Cardiac muscle cell (in vitro differentiated cells and primary cell): ENCODE measurements around the gene C2CD4C. TPM values are rescaled to one million over a fixed set of nuclear protein-coding genes. Genes with fewer than 3 reads are reported as not detected.

Experiments
- DNase-seq, 2 donors: peaks; one replicate each; pipeline versions ENCODE4 v3.0.0 to v3.0.0-alpha.2; 2010 to 2017; ENCODE audit warnings: low read depth in 1 of 2, low spot score in 1 of 2
- H3K27ac ChIP-seq: fragments of 200-600 bp; sonication (generic); 2 replicates; pipeline ENCODE4 v1.5.1; 2016
- H3K27me3 ChIP-seq: fragments of 200-600 bp; sonication (generic); 2 replicates; pipeline ENCODE4 v1.6.0; 2016; ENCODE audit warnings: control low read depth
- H3K36me3 ChIP-seq: fragments of 200-600 bp; sonication (generic); 2 replicates; pipeline ENCODE4 v1.5.1; 2016; ENCODE audit warnings: control low read depth
- H3K4me1 ChIP-seq: fragments of 200-600 bp; sonication (generic); 2 replicates; pipeline ENCODE4 v1.8.1; 2017; ENCODE audit warnings: low read depth, mild to moderate bottlenecking, mixed run types
- H3K4me3 ChIP-seq: fragments of 200-600 bp; sonication (generic); 2 replicates; pipeline ENCODE4 v1.5.1; 2016; ENCODE audit warnings: mild to moderate bottlenecking
- H3K9me3 ChIP-seq: fragments of 200-600 bp; sonication (generic); 2 replicates; pipeline ENCODE4 v1.5.1; 2017; ENCODE audit warnings: low read depth, mild to moderate bottlenecking, control low read depth
- polyA plus RNA-seq: library from polyadenylated mRNA; unstranded; fragments of >200 nt; fragmentation: Nextera tagmentation; extraction: Ambion mirVana; gene quantifications from 2 replicates; pipeline ENCODE4 v1.2.1, GENCODE V29; 2016
- total RNA-seq: library from RNA; depleted of rRNA; stranded (reverse); fragments of >200 nt; gene quantifications from 2 replicates; pipeline ENCODE4 v1.2.3, GENCODE V29; 2016
- TF ChIP-seq, protein P1 (sequence below): IDR thresholded peaks from 2 replicates; pipeline ENCODE4 v1.5.1; 2012; ENCODE audit warnings: low read depth, mild to moderate bottlenecking, low read length

Gene C2CD4C
- total and polyA plus RNA-seq, 2 experiments from 2014 or later = 3.4 to 4.1 TPM

DNA sequence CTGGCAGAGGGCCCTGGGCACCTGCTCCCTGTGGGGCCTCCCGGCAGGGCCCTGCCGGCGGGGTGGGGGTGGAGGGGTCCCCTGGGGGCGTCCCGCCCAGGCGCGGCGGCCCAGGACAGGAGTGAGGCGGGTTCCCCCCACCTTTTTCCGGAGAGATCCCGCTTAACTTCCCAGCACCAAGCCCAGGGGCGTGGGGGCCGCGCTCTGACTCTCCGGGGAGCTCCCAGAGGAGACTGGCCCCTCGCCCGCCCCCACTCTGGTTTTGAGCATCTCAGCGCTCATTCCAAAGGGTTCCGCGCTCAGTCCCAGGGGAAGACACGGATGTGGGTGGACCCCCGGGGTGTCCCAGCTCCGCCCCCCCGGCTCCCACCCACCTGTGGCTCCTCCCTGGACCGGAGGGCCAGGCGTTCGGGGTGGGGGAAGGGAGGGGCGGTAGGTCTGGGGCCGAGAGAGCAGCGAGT, 476 bp downstream of the C2CD4C start:
- Histone ChIP-seq H3K4me3 (peak overlapping the region; percentile 81), H3K27ac (no peak overlapping the region), H3K9me3 (no peaks in the 10 kb centered on the region), H3K4me1 (peaks cover 3% of the 10 kb centered on the region), H3K36me3 (no peaks in the 10 kb centered on the region), H3K27me3 (peaks cover 19% of the 10 kb centered on the region)
- TF ChIP-seq, protein P1, sequence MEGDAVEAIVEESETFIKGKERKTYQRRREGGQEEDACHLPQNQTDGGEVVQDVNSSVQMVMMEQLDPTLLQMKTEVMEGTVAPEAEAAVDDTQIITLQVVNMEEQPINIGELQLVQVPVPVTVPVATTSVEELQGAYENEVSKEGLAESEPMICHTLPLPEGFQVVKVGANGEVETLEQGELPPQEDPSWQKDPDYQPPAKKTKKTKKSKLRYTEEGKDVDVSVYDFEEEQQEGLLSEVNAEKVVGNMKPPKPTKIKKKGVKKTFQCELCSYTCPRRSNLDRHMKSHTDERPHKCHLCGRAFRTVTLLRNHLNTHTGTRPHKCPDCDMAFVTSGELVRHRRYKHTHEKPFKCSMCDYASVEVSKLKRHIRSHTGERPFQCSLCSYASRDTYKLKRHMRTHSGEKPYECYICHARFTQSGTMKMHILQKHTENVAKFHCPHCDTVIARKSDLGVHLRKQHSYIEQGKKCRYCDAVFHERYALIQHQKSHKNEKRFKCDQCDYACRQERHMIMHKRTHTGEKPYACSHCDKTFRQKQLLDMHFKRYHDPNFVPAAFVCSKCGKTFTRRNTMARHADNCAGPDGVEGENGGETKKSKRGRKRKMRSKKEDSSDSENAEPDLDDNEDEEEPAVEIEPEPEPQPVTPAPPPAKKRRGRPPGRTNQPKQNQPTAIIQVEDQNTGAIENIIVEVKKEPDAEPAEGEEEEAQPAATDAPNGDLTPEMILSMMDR = no peak
- peak in 1 of 2 donors; percentile 20 for DNase-seq

DNA sequence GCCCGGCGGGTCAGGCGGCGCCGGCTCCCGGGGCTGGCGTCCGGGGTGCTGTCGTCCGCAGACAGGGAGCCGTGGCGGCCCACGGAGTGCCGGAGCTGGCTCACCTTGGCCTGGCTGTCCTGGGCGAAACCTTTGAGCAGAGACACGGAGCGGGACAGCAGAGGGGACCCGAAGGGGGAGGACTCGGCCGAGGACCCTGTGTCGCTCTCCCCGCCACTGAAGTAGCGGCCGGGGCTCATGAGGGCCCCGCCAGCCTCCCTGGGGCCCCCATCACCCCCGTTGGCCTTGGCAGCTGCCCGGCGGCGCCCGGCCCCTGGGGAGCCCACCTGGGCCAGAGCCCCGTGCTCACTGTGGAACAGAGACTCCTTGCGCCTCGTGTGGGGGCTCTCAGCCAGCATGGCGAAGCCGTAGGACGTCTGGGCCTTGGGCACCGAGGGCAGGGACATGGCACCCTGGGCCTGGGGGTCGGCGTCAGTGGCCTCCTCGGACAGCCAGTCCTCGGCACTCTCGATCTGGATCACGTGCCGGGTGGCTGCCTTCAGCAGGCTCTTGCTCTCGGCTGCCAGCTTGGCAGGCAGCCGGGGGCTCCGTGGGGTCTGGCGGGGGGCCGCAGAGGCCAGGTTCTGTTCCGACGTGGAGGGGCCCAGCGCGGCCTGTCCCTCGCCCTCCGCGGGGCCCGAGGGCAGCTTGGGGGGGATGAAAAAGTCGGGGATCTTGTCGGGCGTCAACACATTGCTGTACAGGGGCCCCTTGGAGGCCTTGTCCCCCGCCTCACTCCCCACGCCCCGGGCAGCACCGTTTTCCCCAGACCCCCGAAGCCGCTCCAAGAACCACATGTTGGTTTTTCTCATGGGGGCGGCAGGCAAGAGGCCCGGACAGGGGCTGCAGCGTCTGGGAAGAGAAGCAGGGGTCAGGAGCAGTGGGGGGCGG, 1.2 kb downstream of the C2CD4C start:
- no peaks in the 10 kb centered on the region for H3K36me3 ChIP-seq
- TF ChIP-seq, protein P1 = no peak
- peaks cover 19% of the 10 kb centered on the region for H3K27me3 ChIP-seq
- no peaks in the 10 kb centered on the region for H3K9me3 ChIP-seq
- H3K27ac ChIP-seq = no peak overlapping the region
- no peak overlapping the region for H3K4me3 ChIP-seq
- DNase-seq = no peak
- peaks cover 3% of the 10 kb centered on the region for H3K4me1 ChIP-seq

DNA sequence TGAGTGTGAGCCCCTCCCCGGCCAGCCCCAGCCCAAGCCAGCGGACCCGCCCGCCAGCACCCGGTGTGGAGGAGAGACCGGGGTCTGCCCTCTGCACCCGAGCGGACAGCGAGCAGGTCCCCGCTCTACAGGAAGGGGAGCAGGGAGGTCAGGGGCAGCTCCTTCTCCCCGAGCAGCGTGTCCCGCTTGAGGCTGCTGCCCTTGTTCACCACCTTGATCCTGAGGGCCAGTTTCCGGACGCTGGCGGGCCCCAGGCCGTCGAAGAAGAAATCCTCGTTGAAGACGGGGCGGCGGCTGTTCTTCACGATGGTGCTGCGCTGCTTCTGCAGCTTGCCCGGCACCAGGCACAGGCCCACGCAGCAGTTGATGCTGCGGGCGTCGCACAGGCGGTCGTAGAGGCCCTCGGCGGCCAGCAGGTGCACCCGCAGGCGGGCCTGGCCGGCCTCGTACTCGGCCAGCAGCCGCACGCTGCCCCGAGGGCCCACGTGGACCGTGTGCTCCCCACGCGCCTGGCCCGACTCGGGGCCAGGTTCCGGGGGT, 1.9 kb downstream of the C2CD4C start:
- Histone ChIP-seq H3K27ac (no peak overlapping the region), H3K4me1 (peaks cover 3% of the 10 kb centered on the region), H3K36me3 (no peaks in the 10 kb centered on the region), H3K27me3 (peaks cover 19% of the 10 kb centered on the region), H3K9me3 (no peaks in the 10 kb centered on the region), H3K4me3 (no peak overlapping the region)
- TF ChIP-seq, protein P1 = no peak
- DNase-seq = no peak

DNA sequence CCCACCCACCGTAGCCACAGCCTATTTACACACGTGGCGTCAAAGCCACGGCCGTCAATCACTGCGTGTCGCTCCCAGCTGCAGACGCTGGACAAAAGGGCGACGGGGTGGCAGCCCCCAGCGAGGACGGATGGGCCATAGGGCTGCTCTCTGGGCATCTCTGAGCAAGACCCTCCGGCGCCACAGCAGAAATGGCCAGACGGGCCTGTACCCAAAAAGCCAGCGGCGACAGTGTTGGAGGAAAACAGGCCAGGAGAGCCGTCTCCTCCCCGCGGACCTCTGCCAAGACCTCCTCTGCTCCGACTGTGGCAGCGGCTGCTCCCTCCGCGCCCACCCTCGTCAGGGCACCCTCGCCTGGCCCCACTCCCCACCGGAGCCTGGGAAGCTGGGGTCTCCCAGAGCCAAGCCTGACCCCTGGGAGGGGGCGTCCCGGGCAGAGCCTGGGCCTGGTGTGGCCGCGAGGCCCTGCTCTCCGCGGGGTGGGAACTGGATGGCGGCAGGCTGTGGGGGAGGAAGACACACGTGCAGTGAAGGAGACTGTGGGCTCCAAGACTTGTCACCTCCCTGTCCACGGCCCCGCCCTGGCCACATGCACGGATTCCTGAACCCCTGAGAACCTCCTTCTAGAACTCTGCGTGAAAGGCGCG, 2.7 kb downstream of the C2CD4C start:
- Histone ChIP-seq H3K36me3 (no peaks in the 10 kb centered on the region), H3K27ac (no peak overlapping the region), H3K9me3 (no peaks in the 10 kb centered on the region), H3K4me3 (no peak overlapping the region), H3K4me1 (peaks cover 3% of the 10 kb centered on the region), H3K27me3 (peaks cover 19% of the 10 kb centered on the region)
- TF ChIP-seq, protein P1 = no peak
- no peak for DNase-seq

DNA sequence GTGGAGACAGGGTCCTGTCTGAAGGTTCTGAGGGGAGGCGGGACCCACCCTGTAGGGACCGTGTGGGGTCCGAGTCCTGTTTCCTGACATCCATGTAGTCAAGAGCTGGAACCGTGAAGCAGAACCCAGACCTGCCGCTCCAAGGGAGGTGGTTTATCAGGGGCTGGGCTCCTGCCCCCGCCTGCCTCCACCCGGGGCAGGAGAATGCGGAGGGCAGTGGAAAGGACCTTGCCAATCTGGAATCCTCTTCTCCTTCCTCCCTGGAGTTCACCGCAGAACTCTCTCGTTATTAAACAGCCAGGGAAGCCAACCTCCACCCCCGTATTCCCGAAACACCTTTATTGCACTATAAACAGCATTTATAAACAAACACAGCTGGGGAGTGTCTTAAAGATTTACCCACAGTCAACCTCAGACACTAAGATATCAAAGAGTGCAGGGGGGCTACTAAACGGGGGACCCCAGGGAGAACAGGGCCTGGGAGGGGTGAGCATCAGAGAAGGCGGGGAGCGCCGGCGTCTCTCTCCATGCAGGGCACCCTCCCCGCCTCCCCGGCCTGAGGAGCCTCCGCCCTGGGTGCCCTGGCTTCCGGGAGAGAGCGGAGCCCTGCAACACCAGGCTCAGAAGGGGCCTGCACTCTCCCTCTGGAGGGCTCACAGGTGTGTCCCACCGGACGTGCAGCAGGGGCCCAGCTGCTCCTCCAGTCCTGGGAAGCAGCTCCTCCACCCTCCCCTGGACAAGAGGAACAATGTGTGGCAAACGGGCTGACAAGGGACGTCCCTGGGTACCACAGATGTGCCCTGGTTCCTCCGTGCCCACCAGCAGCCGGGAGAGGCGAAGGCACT, 3.6 kb downstream of the C2CD4C start:
- Histone ChIP-seq H3K4me1 (peaks cover 3% of the 10 kb centered on the region), H3K4me3 (no peak overlapping the region), H3K36me3 (no peaks in the 10 kb centered on the region), H3K27ac (no peak overlapping the region), H3K9me3 (no peaks in the 10 kb centered on the region), H3K27me3 (peaks cover 18% of the 10 kb centered on the region)
- TF ChIP-seq, protein P1 = no peak
- DNase-seq = no peak
